ENCODE results near the gene TMEM176B.

TMEM176B gene

GRCh38 chr7:150746921-150747320 is 53.2 kb downstream of the TMEM176B start:
- DNase-seq, result no peak

- DNase-seq, result no peak
Observed at GRCh38 chr7:150745876-150746275, 54.3 kb downstream of the TMEM176B start.

GRCh38 chr7:150745086-150745485 is 55.1 kb downstream of the TMEM176B start:
- no peak for DNase-seq

GRCh38 chr7:150744041-150744656 is 56.0 kb downstream of the TMEM176B start:
- DNase-seq, result no peak

- no peak for DNase-seq
Observed at GRCh38 chr7:150742286-150742968, 57.7 kb downstream of the TMEM176B start.

Data from DMS53 (cell line).